WTC11 (cell line): ENCODE measurements around the gene SLC35F5. TPM values are rescaled to one million over a fixed set of nuclear protein-coding genes. Genes with fewer than 3 reads are reported as not detected.
A peak's percentile ranks its signal among the peaks of the same experiment; 100 is the strongest.

Experiments used
- ATAC-seq: fragments of 200-7000 bp; cut with Tn5 transposase; 2 replicates; pipeline ENCODE4 v1.10.0; 2021; ENCODE audit warnings: mild to moderate bottlenecking, moderate library complexity
- CTCF ChIA-PET: fragments of 300-600 bp; sonication (Branson Sonifier 250); formaldehyde crosslinking; loops from one replicate; lab custom pipeline; 2021; ENCODE audit warnings: antibody characterized with exemption; lab: Charles Lee
- POLR2A ChIA-PET: fragments of 350-600 bp; sonication (Branson Sonifier 250); formaldehyde crosslinking; loops from one replicate; lab custom pipeline; 2021; ENCODE audit warnings: antibody characterized with exemption; lab: Charles Lee
- DNase-seq: peaks from one replicate; pipeline ENCODE4 v3.0.0; 2021; ENCODE audit warnings: low spot score
- H3K27ac Mint-ChIP-seq: 2 replicates; pipeline ENCODE4 v1.8.0; 2021; ENCODE audit warnings: mixed read lengths
- H3K27me3 Mint-ChIP-seq: 2 replicates; pipeline ENCODE4 v1.8.0; 2021; ENCODE audit warnings: low read depth, mild to moderate bottlenecking, moderate library complexity, mixed read lengths
- H3K36me3 Mint-ChIP-seq: 2 replicates; pipeline ENCODE4 v1.8.0; 2021; ENCODE audit warnings: mixed read lengths
- H3K4me1 Mint-ChIP-seq: 2 replicates; pipeline ENCODE4 v1.8.0; 2022; ENCODE audit warnings: mixed read lengths
- H3K4me3 Mint-ChIP-seq: 2 replicates; pipeline ENCODE4 v1.8.0; 2021; ENCODE audit warnings: mild to moderate bottlenecking, moderate library complexity, mixed read lengths
- H3K9me3 Mint-ChIP-seq: 2 replicates; pipeline ENCODE4 v1.8.0; 2021; ENCODE audit warnings: mixed read lengths
- AFF4 ChIP-seq: sonication (generic); formaldehyde crosslinking; IDR thresholded peaks from 2 replicates; pipeline ENCODE4 v1.8.1; 2023; ENCODE audit warnings: mild to moderate bottlenecking, missing genetic modification reagents, borderline replicate concordance
- ATF2 ChIP-seq: sonication (generic); formaldehyde crosslinking; IDR thresholded peaks from 2 replicates; pipeline ENCODE4 v1.8.1; 2022; ENCODE audit warnings: low read depth, missing genetic modification reagents, borderline replicate concordance
- CBFB ChIP-seq: sonication (generic); formaldehyde crosslinking; IDR thresholded peaks from 2 replicates; pipeline ENCODE4 v1.8.1; 2022; ENCODE audit warnings: mild to moderate bottlenecking, low read depth, missing genetic modification reagents
- EMX1 ChIP-seq: fragments of 250-450 bp; sonication (Bioruptor Pico); IDR thresholded peaks from 2 replicates; pipeline ENCODE4 v1.8.0; 2021; ENCODE audit warnings: mild to moderate bottlenecking
- HMGXB4 ChIP-seq: sonication (generic); formaldehyde crosslinking; IDR thresholded peaks from 2 replicates; pipeline ENCODE4 v1.8.1; 2023; ENCODE audit warnings: mild to moderate bottlenecking, moderate library complexity, missing genetic modification reagents
- MYBL2 ChIP-seq: sonication (generic); formaldehyde crosslinking; IDR thresholded peaks from 2 replicates; pipeline ENCODE4 v1.8.1; 2023; ENCODE audit warnings: mild to moderate bottlenecking, moderate library complexity, missing genetic modification reagents
- NFE2L1 ChIP-seq: sonication (generic); formaldehyde crosslinking; IDR thresholded peaks from 2 replicates; pipeline ENCODE4 v1.8.1; 2023; ENCODE audit warnings: missing genetic modification reagents
- SMAD4 ChIP-seq: sonication (generic); formaldehyde crosslinking; IDR thresholded peaks from 2 replicates; pipeline ENCODE4 v1.8.0; 2022; ENCODE audit warnings: mild to moderate bottlenecking, missing genetic modification reagents
- TCF7 ChIP-seq: sonication (generic); formaldehyde crosslinking; IDR thresholded peaks from 2 replicates; pipeline ENCODE4 v1.8.0; 2022; ENCODE audit warnings: mild to moderate bottlenecking, low read depth, missing genetic modification reagents, moderate library complexity
- ZBTB43 ChIP-seq: sonication (generic); formaldehyde crosslinking; IDR thresholded peaks from 2 replicates; pipeline ENCODE4 v1.8.1; 2023; ENCODE audit warnings: mild to moderate bottlenecking, missing genetic modification reagents
- ZNF263 ChIP-seq: sonication (generic); formaldehyde crosslinking; IDR thresholded peaks from 2 replicates; pipeline ENCODE4 v1.8.1; 2022; ENCODE audit warnings: low read depth, mild to moderate bottlenecking, moderate library complexity, missing genetic modification reagents
- ZNF281 ChIP-seq: sonication (generic); formaldehyde crosslinking; IDR thresholded peaks from 2 replicates; pipeline ENCODE4 v1.8.0; 2023; ENCODE audit warnings: mild to moderate bottlenecking, missing genetic modification reagents
- ZNF396 ChIP-seq: fragments of 250-450 bp; sonication (Bioruptor Pico); IDR thresholded peaks from 2 replicates; pipeline ENCODE4 v1.8.0; 2021; ENCODE audit warnings: mild to moderate bottlenecking, moderate library complexity, borderline replicate concordance
- total RNA-seq: library from RNA; stranded (reverse); gene quantifications from 3 replicates; pipeline ENCODE4 v1.2.3, GENCODE V29; 2021
- TF ChIP-seq, protein P1 (sequence below): sonication (generic); formaldehyde crosslinking; IDR thresholded peaks from 2 replicates; pipeline ENCODE4 v1.8.0; 2022; ENCODE audit warnings: missing genetic modification reagents
- TF ChIP-seq, protein P2 (sequence below): sonication (generic); formaldehyde crosslinking; conservative IDR thresholded peaks from 2 replicates; pipeline ENCODE4 v1.8.1; 2023; ENCODE audit warnings: mild to moderate bottlenecking, low read depth, missing genetic modification reagents, moderate library complexity
- TF ChIP-seq, protein P3 (sequence below): sonication (generic); formaldehyde crosslinking; IDR thresholded peaks from 2 replicates; pipeline ENCODE4 v1.8.1; 2023; ENCODE audit warnings: mild to moderate bottlenecking, missing genetic modification reagents, moderate library complexity

The SLC35F5 gene
- total RNA-seq, 1 experiment from 2014 or later: 20.3 TPM

DNA sequence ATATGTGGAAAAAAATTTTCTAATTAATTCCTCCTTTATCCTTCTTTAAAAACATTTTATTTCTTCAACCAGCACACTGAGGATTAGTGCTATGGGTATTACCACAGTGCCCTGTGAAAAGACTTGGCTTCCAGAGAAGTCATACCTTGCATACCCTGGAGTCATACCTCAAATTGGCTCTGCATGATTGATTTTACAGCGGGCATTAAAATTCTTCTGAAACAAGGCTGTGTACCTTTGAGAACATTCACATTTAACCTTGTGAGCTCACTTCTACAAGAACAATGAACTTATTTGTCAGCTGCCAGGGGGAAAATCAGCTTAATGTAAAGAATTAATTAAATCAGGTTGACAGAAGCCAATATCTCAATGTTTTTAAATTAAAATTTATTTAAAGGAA, 44.6 kb downstream of the SLC35F5 start (continued):
- TF ChIP-seq, protein P1, sequence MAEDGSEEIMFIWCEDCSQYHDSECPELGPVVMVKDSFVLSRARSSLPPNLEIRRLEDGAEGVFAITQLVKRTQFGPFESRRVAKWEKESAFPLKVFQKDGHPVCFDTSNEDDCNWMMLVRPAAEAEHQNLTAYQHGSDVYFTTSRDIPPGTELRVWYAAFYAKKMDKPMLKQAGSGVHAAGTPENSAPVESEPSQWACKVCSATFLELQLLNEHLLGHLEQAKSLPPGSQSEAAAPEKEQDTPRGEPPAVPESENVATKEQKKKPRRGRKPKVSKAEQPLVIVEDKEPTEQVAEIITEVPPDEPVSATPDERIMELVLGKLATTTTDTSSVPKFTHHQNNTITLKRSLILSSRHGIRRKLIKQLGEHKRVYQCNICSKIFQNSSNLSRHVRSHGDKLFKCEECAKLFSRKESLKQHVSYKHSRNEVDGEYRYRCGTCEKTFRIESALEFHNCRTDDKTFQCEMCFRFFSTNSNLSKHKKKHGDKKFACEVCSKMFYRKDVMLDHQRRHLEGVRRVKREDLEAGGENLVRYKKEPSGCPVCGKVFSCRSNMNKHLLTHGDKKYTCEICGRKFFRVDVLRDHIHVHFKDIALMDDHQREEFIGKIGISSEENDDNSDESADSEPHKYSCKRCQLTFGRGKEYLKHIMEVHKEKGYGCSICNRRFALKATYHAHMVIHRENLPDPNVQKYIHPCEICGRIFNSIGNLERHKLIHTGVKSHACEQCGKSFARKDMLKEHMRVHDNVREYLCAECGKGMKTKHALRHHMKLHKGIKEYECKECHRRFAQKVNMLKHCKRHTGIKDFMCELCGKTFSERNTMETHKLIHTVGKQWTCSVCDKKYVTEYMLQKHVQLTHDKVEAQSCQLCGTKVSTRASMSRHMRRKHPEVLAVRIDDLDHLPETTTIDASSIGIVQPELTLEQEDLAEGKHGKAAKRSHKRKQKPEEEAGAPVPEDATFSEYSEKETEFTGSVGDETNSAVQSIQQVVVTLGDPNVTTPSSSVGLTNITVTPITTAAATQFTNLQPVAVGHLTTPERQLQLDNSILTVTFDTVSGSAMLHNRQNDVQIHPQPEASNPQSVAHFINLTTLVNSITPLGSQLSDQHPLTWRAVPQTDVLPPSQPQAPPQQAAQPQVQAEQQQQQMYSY: no peak
- TF ChIP-seq CBFB (CRISPR knock-in tag): no peak
- TF ChIP-seq ZNF263 (CRISPR knock-in tag): no peak
- no peak for TF ChIP-seq NFE2L1 (CRISPR knock-in tag)

GRCh38 chr2:113709022-113709421, 47.4 kb downstream of the SLC35F5 start:
- Mint-ChIP-seq H3K27ac (0 out of 2 replicates have a peak overlapping the region, but pooled peaks have one; percentile 60), H3K27me3 (no peaks in the 10 kb centered on the region), H3K4me1 (peaks cover 9% of the 10 kb centered on the region), H3K9me3 (peaks cover 8% of the 10 kb centered on the region; the same call in 1 of the 2 replicates), H3K36me3 (peaks cover 10% of the 10 kb centered on the region), H3K4me3 (no peak overlapping the region)
- POLR2A ChIA-PET: no interaction called here
- ATAC-seq: no peak; the same call in 1 of the 2 replicates
- DNase-seq: no peak
- CTCF ChIA-PET: interaction anchor here (1.0 kb wide), 1 partner anchor 9 kb away, joined by 4 read pairs; no protein-coding TSS in a partner anchor
- TF ChIP-seq SMAD4 (CRISPR knock-in tag) (no peak), ATF2 (no peak), ZNF396 (CRISPR knock-in tag) (no peak), HMGXB4 (CRISPR knock-in tag) (no peak), ZBTB43 (CRISPR knock-in tag) (no peak), EMX1 (no peak), AFF4 (CRISPR knock-in tag) (no peak), MYBL2 (no peak), ZNF281 (no peak), TCF7 (CRISPR knock-in tag) (no peak)
- TF ChIP-seq, protein P2, sequence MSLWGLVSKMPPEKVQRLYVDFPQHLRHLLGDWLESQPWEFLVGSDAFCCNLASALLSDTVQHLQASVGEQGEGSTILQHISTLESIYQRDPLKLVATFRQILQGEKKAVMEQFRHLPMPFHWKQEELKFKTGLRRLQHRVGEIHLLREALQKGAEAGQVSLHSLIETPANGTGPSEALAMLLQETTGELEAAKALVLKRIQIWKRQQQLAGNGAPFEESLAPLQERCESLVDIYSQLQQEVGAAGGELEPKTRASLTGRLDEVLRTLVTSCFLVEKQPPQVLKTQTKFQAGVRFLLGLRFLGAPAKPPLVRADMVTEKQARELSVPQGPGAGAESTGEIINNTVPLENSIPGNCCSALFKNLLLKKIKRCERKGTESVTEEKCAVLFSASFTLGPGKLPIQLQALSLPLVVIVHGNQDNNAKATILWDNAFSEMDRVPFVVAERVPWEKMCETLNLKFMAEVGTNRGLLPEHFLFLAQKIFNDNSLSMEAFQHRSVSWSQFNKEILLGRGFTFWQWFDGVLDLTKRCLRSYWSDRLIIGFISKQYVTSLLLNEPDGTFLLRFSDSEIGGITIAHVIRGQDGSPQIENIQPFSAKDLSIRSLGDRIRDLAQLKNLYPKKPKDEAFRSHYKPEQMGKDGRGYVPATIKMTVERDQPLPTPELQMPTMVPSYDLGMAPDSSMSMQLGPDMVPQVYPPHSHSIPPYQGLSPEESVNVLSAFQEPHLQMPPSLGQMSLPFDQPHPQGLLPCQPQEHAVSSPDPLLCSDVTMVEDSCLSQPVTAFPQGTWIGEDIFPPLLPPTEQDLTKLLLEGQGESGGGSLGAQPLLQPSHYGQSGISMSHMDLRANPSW (CRISPR knock-in tag): no peak
- TF ChIP-seq, protein P3, sequence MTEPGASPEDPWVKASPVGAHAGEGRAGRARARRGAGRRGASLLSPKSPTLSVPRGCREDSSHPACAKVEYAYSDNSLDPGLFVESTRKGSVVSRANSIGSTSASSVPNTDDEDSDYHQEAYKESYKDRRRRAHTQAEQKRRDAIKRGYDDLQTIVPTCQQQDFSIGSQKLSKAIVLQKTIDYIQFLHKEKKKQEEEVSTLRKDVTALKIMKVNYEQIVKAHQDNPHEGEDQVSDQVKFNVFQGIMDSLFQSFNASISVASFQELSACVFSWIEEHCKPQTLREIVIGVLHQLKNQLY (CRISPR knock-in tag): no peak
